Gastrocnemius medialis (tissue), 4 donors: Measurements from ENCODE around the gene DRC3.

Source experiments
- CTCF ChIP-seq, 5 experiments: fragments of 450-650 bp in 3 of 5; fragments of 200-600 bp in 2 of 5; sonication (generic) in 2 of 5; IDR thresholded peaks in 4 of 5; conservative IDR thresholded peaks in 1 of 5; 1 replicate in 4 of 5; 2 replicates in 1 of 5; pipeline ENCODE4 v1.5.1; 2016 to 2019; ENCODE audit warnings: antibody characterized with exemption in 5 of 5, mild to moderate bottlenecking in 3 of 5, moderate library complexity in 3 of 5
- POLR2A ChIP-seq, 2 donors: fragments of 450-650 bp; IDR thresholded peaks; one replicate each; pipeline ENCODE4 v1.6.1; 2017; ENCODE audit warnings: antibody characterized with exemption in 2 of 2, mild to moderate bottlenecking in 2 of 2, moderate library complexity in 2 of 2

GRCh38 chr17:17987901-17988300 lies 15.2 kb downstream of the DRC3 start:
- TF ChIP-seq CTCF (IDR thresholded peaks at IDR 0.05 in 4 of 5, conservative IDR thresholded peaks at IDR 0.05 in 1 of 5) (no peak), POLR2A (IDR thresholded peaks at IDR 0.05) (no peak)
